K562 (cell line): Measurements from ENCODE around the gene ERBB3. TPM values are rescaled to one million over a fixed set of nuclear protein-coding genes. Genes with fewer than 3 reads are reported as not detected.
A peak's percentile ranks its signal among the peaks of the same experiment; 100 is the strongest.

Source experiments
- ATAC-seq: fragments of 200-7000 bp; cut with Tn5 transposase; 3 replicates; pipeline ENCODE4 v1.9.1; 2020; ENCODE audit warnings: moderate library complexity
- BruUV-seq: library from RNA; stranded (reverse); fragments of 400-500 nt; replicated peaks from 2 replicates; lab custom pipeline; 2021; lab: Mats Ljungman, UMichigan
- CTCF ChIA-PET: fragments of 300-600 bp; formaldehyde crosslinking; extraction: SDS; loops from one replicate; lab custom pipeline; 2021; ENCODE audit warnings: low intra/inter-chr PET ratio; lab: Yijun Ruan, JAX
- POLR2A ChIA-PET: fragments of 300-600, 350-650 bp; sonication (Branson Sonifier 250); formaldehyde crosslinking; extraction: SDS; loops from one replicate; lab custom pipeline; 2021; ENCODE audit warnings: antibody characterized with exemption, inconsistent platforms; lab: Yijun Ruan, JAX
- DNase-seq, 4 experiments: peaks; one replicate each; pipeline versions ENCODE4 v3.0.0 to v3.0.0-alpha.2; 2011 to 2018; ENCODE audit warnings: low spot score in 3 of 4, mixed read lengths in 3 of 4; ENCODE audit errors: extremely low read depth in 1 of 4
- FAIRE-seq: peaks from 2 replicates; lab custom pipeline; 2011; peaks lifted over from hg19 to GRCh38; lab: Jason Lieb, UNC
- H2AFZ ChIP-seq: 2 replicates; pipeline ENCODE4 v1.6.0; 2011; ENCODE audit warnings: low read depth, low read length, control low read depth, inconsistent platforms
- H3K27ac ChIP-seq: fragments of 200-600 bp; 3 replicates; pipeline ENCODE4 v1.8.0; 2011; ENCODE audit warnings: low read depth, mild to moderate bottlenecking, control low read depth, inconsistent platforms, low read length, moderate library complexity, mixed read lengths; ENCODE audit errors: extremely low read depth
- H3K27me3 ChIP-seq, 2 experiments: fragments of 300-600 bp in 1 of 2; 2 replicates in 1 of 2; 3 replicates in 1 of 2; pipeline versions ENCODE4 v1.6.0 to v1.8.0; 2011; ENCODE audit warnings: inconsistent platforms in 2 of 2, low read length in 2 of 2, mild to moderate bottlenecking in 1 of 2, mixed read lengths in 1 of 2, moderate library complexity in 1 of 2; ENCODE audit not compliant: control insufficient read depth in 2 of 2, insufficient read depth in 2 of 2
- H3K36me3 ChIP-seq: fragments of 300-600 bp; 3 replicates; pipeline ENCODE4 v1.8.0; 2011; ENCODE audit warnings: mild to moderate bottlenecking, low read length, inconsistent platforms; ENCODE audit not compliant: control insufficient read depth, insufficient read depth
- H3K4me1 ChIP-seq, 2 experiments: fragments of 200-600 bp in 1 of 2; replicated peaks in 1 of 2; 2 replicates in 1 of 2; 3 replicates in 1 of 2; pipeline versions ENCODE4 v1.5.1 to v1.8.0; 2011; ENCODE audit warnings: inconsistent platforms in 2 of 2, low read length in 2 of 2, mild to moderate bottlenecking in 1 of 2, mixed read lengths in 1 of 2, moderate library complexity in 1 of 2; ENCODE audit not compliant: control insufficient read depth in 2 of 2, insufficient read depth in 2 of 2
- H3K4me2 ChIP-seq: 2 replicates; pipeline ENCODE4 v1.6.1; 2011; ENCODE audit warnings: low read length, control low read depth, inconsistent platforms, mixed read lengths; ENCODE audit not compliant: insufficient read depth
- H3K4me3 ChIP-seq: fragments of 200-600 bp; sonication (generic), shearing (Covaris generic); 2 replicates; pipeline ENCODE4 v1.5.1; 2016; ENCODE audit warnings: control low read depth, inconsistent platforms
- H3K79me2 ChIP-seq: fragments of 200-600 bp; 3 replicates; pipeline ENCODE4 v1.8.0; 2011; ENCODE audit warnings: low read length, inconsistent platforms; ENCODE audit not compliant: control insufficient read depth, insufficient read depth
- H3K9ac ChIP-seq, 2 experiments: 2 replicates each; pipeline versions ENCODE4 v1.6.0 to v1.6.1; 2011; ENCODE audit warnings: low read depth in 2 of 2, low read length in 2 of 2, control low read depth in 1 of 2, inconsistent platforms in 1 of 2, mild to moderate bottlenecking in 1 of 2, mixed read lengths in 1 of 2; ENCODE audit not compliant: insufficient read depth in 1 of 2
- H3K9me1 ChIP-seq: one replicate; pipeline ENCODE4 v1.6.0; 2011; ENCODE audit warnings: inconsistent platforms, mild to moderate bottlenecking, low read length, moderate library complexity; ENCODE audit not compliant: control insufficient read depth, insufficient read depth
- H3K9me3 ChIP-seq: replicated peaks from 2 replicates; pipeline ENCODE4 v1.5.1; 2011; ENCODE audit warnings: low read depth, low read length, inconsistent platforms; ENCODE audit not compliant: control insufficient read depth, insufficient read depth
- H4K20me1 ChIP-seq: replicated peaks from 2 replicates; pipeline ENCODE4 v1.6.1; 2011; ENCODE audit warnings: low read length, inconsistent platforms, mixed read lengths; ENCODE audit not compliant: control insufficient read depth, insufficient read depth
- ARID2 ChIP-seq: fragments of 450-650 bp; IDR thresholded peaks from 2 replicates; pipeline ENCODE4 v1.6.1; 2017; ENCODE audit warnings: antibody characterized with exemption, mild to moderate bottlenecking
- BDP1 ChIP-seq: IDR thresholded peaks from 3 replicates; pipeline ENCODE4 v1.6.1; 2011; ENCODE audit not compliant: insufficient read length, insufficient read depth
- C11orf30 ChIP-seq: fragments of 450-650 bp; IDR thresholded peaks from 2 replicates; pipeline ENCODE4 v1.6.1; 2016; ENCODE audit warnings: low read depth, mild to moderate bottlenecking
- CREM ChIP-seq: IDR thresholded peaks from 2 replicates; pipeline ENCODE4 v1.6.1; 2014; ENCODE audit warnings: antibody characterized with exemption, low read depth
- DLX4 ChIP-seq: fragments of 250-450 bp; sonication (Bioruptor Pico); IDR thresholded peaks from 2 replicates; pipeline ENCODE4 v1.6.1; 2021; ENCODE audit warnings: mild to moderate bottlenecking
- E2F1 ChIP-seq: sonication (generic); formaldehyde crosslinking; IDR thresholded peaks from 2 replicates; pipeline ENCODE4 v1.8.1; 2023; ENCODE audit warnings: mild to moderate bottlenecking, missing genetic modification reagents, moderate library complexity
- KDM1A ChIP-seq, 2 experiments: fragments of 450-650 bp; IDR thresholded peaks; 2 replicates each; pipeline ENCODE4 v1.6.1; 2016; ENCODE audit warnings: mild to moderate bottlenecking in 2 of 2
- KLF6 ChIP-seq: fragments of 250-450 bp; sonication (Bioruptor Pico); IDR thresholded peaks from 2 replicates; pipeline ENCODE4 v1.4.0; 2020; ENCODE audit warnings: mild to moderate bottlenecking, moderate library complexity, borderline replicate concordance
- MLLT1 ChIP-seq, 2 experiments: fragments of 450-650 bp; IDR thresholded peaks; 2 replicates each; pipeline ENCODE4 v1.6.1; 2016
- SMARCE1 ChIP-seq: fragments of 450-650 bp; IDR thresholded peaks from 2 replicates; pipeline ENCODE4 v1.7.1; 2016; ENCODE audit warnings: mild to moderate bottlenecking
- ZEB2 ChIP-seq: fragments of 450-650 bp; IDR thresholded peaks from 2 replicates; pipeline ENCODE4 v1.6.1; 2016
- ZNF140 ChIP-seq: fragments of 250-450 bp; sonication (Bioruptor Pico); IDR thresholded peaks from 2 replicates; pipeline ENCODE4 v1.8.0; 2021; ENCODE audit warnings: moderate library complexity, mild to moderate bottlenecking, inconsistent platforms
- WGBS: fragments of 100-300 bp; shearing (Covaris generic); methylation state at CpG from one replicate; pipeline ENCODE4 v1.1.6; 2016; ENCODE audit warnings: low coverage, mixed read lengths; ENCODE audit not compliant: insufficient coverage; ENCODE audit errors: missing lambda C conversion rate; 5-methylcytosine and 5-hydroxymethylcytosine counted together
- in situ Hi-C: fragments of 300-500 bp; cut with MboI; formaldehyde crosslinking; loops from 4 replicates; pipeline ENCODE4 v1.15.0; 2018; ENCODE audit warnings: inconsistent platforms, mixed read lengths
- intact Hi-C: fragments of 100-400 bp; cut with micrococcal nuclease; formaldehyde crosslinking; loops from 2 replicates; pipeline ENCODE4 v1.14.2; 2022
- polyA plus RNA-seq, 8 experiments: library from polyadenylated mRNA; depleted of rRNA in 4 of 8; stranded (reverse) in 5 of 8; unstranded in 3 of 8; fragments of >200 nt; fragmentation: Nextera tagmentation in 2 of 8; fragmentation: Illumina TruSeq in 1 of 8; extraction: Ambion mirVana in 2 of 8; extraction: Trizol in 1 of 8; gene quantifications; 2 replicates each; pipeline versions ENCODE4 v1.2.1 to v1.2.3, GENCODE V29; 2011 to 2014; ENCODE audit warnings: inconsistent platforms in 1 of 8, missing spikeins in 1 of 8
- total RNA-seq, 7 experiments: library from RNA; depleted of rRNA in 6 of 7; stranded (reverse); fragments of >200 nt in 6 of 7; fragmentation: Illumina TruSeq in 2 of 7; extraction: Trizol in 2 of 7; gene quantifications; 2 replicates each; pipeline versions ENCODE4 v1.2.1 to v1.2.3, GENCODE V29; 2011 to 2021; ENCODE audit warnings: low replicate concordance in 1 of 7
- TF ChIP-seq, protein P1 (sequence below): fragments of 450-650 bp; formaldehyde crosslinking; IDR thresholded peaks from 2 replicates; pipeline ENCODE4 v1.4.0; 2022; ENCODE audit warnings: missing genetic modification characterization
- TF ChIP-seq, protein P2 (sequence below): fragments of 450-650 bp; formaldehyde crosslinking; IDR thresholded peaks from 2 replicates; pipeline ENCODE4 v1.4.0; 2020; ENCODE audit warnings: mild to moderate bottlenecking

The ERBB3 gene
- total and polyA plus RNA-seq, 9 of the 15 experiments (the other 6 are each of a cell fraction or from before 2014, with no cell fraction given) = 1.5 to 5.4 (median 3.8) TPM

- TF ChIP-seq, protein P1, sequence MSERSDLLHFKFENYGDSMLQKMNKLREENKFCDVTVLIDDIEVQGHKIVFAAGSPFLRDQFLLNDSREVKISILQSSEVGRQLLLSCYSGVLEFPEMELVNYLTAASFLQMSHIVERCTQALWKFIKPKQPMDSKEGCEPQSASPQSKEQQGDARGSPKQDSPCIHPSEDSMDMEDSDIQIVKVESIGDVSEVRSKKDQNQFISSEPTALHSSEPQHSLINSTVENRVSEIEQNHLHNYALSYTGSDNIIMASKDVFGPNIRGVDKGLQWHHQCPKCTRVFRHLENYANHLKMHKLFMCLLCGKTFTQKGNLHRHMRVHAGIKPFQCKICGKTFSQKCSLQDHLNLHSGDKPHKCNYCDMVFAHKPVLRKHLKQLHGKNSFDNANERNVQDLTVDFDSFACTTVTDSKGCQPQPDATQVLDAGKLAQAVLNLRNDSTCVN (CRISPR knock-in tag) = no peak
- TF ChIP-seq, protein P2, sequence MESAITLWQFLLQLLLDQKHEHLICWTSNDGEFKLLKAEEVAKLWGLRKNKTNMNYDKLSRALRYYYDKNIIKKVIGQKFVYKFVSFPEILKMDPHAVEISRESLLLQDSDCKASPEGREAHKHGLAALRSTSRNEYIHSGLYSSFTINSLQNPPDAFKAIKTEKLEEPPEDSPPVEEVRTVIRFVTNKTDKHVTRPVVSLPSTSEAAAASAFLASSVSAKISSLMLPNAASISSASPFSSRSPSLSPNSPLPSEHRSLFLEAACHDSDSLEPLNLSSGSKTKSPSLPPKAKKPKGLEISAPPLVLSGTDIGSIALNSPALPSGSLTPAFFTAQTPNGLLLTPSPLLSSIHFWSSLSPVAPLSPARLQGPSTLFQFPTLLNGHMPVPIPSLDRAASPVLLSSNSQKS (CRISPR knock-in tag) = no peak
- TF ChIP-seq DLX4 (CRISPR knock-in tag) (no peak), ARID2 (no peak), BDP1 (no peak), C11orf30 (no peak)
Measured at GRCh38 chr12:56122637-56123036, 42.7 kb downstream of the ERBB3 start (continued).

- Histone ChIP-seq H4K20me1 (peaks cover 5% of the 10 kb centered on the region; the same call in 1 of the 2 replicates), H3K9ac (peak overlapping the region; percentile 17 to 45; a peak in 2 of 4 replicates), H3K9me3 (no peaks in the 10 kb centered on the region), H3K27me3 (no peaks in the 10 kb centered on the region), H3K79me2 (peaks cover 20% of the 10 kb centered on the region), H3K4me3 (no peak overlapping the region), H3K4me2 (peak overlapping the region; percentile 36; the same call in 1 of the 2 replicates), H3K9me1 (no peaks in the 10 kb centered on the region), H3K4me1 (peaks cover 24 to 48% of the 10 kb centered on the region in 2 experiments), H3K36me3 (peaks cover 16% of the 10 kb centered on the region; the same call in 2 of the 3 replicates), H2AFZ (no peak overlapping the region), H3K27ac (peak overlapping the region; percentile 41)
- CTCF ChIA-PET = no interaction called here
- DNase-seq (peak in 1 of 4 experiments; percentile 65), FAIRE-seq (no peak), ATAC-seq (no peak)
- 2% methylated on average over 4 of the region's 4 CpGs for WGBS
- intact Hi-C loops = no loop called here
- in situ Hi-C loops = loop anchor here (10.0 kb wide), 1 partner anchor 341 kb away; the partner anchor contains the start of gene SPRYD4
- POLR2A ChIA-PET = interaction anchor here (0.6 to 1.8 kb wide), 7 partner anchors 19 to 337 kb away, joined by 3 to 7 read pairs (median 3); partner anchors contain the start of genes RNF41 and SMARCC2
- BruUV-seq = no TSS peak
- TF ChIP-seq KDM1A (IDR thresholded peaks at IDR 0.05) (peak; percentile 71 to 72), MLLT1 (IDR thresholded peaks at IDR 0.05) (peak in 1 of 2 experiments; percentile 14; a peak in 1 of 4 replicates), ZNF140 (CRISPR knock-in tag) (no peak), KLF6 (no peak), CREM (0 out of 2 replicates have a peak, but pooled peaks have one; percentile 18), E2F1 (CRISPR knock-in tag) (no peak), SMARCE1 (peak; percentile 57; the same call in 1 of the 2 replicates), DLX4 (CRISPR knock-in tag) (no peak), ZEB2 (peak; percentile 73; the same call in 1 of the 2 replicates)
- TF ChIP-seq, protein P2 (CRISPR knock-in tag) = no peak
Measured at GRCh38 chr12:56124133-56124532, 44.2 kb downstream of the ERBB3 start.
